ENCODE measurements around the gene GPRIN1. TPM values are rescaled to one million over a fixed set of nuclear protein-coding genes. Genes with fewer than 3 reads are reported as not detected.
A peak's percentile ranks its signal among the peaks of the same experiment; 100 is the strongest.
"Not testable (repeated sequence)": the region's sequence is repeated elsewhere in the genome, so short reads cannot be mapped to it uniquely, and the experiment has no call there.

GPRIN1 gene
- total RNA-seq, 3 donors from 2014 or later = 3.6 to 5.3 (median 4.5) TPM

DNA sequence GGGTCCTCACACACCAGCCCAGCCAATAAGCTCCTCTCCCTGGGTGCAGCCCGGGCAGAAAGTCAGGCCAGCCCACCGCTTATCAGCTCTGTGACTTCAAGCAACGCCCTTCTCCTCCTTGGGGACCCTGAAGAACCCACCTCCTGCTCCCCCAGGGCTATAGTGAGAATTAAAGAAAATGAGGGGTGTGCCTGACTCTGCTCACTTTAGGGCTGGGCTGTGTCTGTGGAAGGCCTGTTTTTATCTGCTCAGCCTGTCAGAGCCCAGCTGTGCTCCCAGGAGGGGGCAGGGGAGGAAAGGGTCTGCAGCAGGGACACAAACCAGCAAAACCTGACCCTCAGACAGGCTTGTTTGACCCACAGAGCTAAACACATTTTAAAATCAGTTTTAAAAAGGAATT is 3.9 kb downstream of the GPRIN1 start:
- H3K4me3 Mint-ChIP-seq = no peak overlapping the region
- no peaks in the 10 kb centered on the region for H3K9me3 Mint-ChIP-seq
- H3K36me3 Mint-ChIP-seq (ENCODE audit: insufficient read depth) = no peaks in the 10 kb centered on the region
- no peak for DNase-seq
- ATAC-seq = no peak
- peaks cover 5% of the 10 kb centered on the region for H3K27me3 Mint-ChIP-seq (ENCODE audit: low read depth)
- H3K4me1 Mint-ChIP-seq (ENCODE audit: low read depth) = peaks cover 9% of the 10 kb centered on the region

DNA sequence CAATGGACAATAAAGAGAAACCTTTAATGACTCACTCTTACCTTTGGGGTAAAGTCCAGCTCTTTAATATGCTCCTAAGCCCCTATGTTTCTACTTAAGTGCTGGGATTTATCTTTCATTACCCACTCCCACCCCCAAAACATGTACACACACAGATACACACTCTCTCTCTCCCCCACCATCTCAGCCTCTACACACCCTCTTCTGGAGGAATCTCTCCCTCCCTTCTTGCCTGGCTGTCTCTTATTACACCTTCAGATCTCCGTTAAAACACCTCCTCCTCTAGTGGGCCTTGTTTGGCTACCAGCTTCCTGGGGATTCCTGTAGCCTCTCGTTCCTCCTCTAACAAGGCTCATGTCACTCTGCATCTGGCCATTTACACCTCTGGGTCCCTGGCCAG is 6.9 kb downstream of the GPRIN1 start:
- DNase-seq = no peak

DNA sequence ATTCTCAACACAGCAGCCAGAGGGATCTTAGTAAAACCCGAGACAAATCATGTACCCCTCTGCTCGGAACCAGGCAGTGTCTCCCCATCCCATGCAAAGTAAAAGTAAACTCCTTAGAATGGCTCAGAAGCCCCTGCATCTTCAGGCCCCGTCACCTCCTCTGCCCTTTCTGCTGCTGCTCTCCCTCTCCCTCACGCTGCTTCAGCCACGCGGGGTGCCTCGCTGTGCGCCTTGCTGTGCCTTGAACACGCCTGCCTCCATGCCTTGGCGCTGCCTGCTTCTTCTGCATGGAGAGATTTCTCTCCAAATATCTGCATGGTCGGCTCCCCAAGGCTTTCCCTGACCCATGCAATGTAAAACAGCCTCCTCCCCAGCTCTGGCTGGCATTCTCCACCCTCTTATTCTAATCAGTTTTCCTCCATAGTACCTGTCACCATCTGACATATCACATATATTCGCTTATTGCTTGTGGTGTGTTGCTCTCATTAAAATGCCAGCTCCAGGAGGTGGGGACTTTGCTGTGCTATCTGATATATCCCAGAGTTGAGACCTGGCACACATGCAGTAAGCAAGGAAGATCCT is 8.0 kb downstream of the GPRIN1 start:
- no peak for DNase-seq
- Mint-ChIP-seq H3K36me3 (ENCODE audit: insufficient read depth) (no peaks in the 10 kb centered on the region), H3K27me3 (ENCODE audit: low read depth) (no peaks in the 10 kb centered on the region), H3K9me3 (no peaks in the 10 kb centered on the region), H3K4me3 (no peak overlapping the region), H3K4me1 (ENCODE audit: low read depth) (no peaks in the 10 kb centered on the region)
- ATAC-seq = no peak

More for the DNA sequence above, 6.9 kb downstream of the GPRIN1 start:
- Mint-ChIP-seq H3K4me1 (ENCODE audit: low read depth) (no peaks in the 10 kb centered on the region), H3K36me3 (ENCODE audit: insufficient read depth) (no peaks in the 10 kb centered on the region), H3K9me3 (no peaks in the 10 kb centered on the region), H3K4me3 (no peak overlapping the region), H3K27me3 (ENCODE audit: low read depth) (no peaks in the 10 kb centered on the region)
- no peak for ATAC-seq

DNA sequence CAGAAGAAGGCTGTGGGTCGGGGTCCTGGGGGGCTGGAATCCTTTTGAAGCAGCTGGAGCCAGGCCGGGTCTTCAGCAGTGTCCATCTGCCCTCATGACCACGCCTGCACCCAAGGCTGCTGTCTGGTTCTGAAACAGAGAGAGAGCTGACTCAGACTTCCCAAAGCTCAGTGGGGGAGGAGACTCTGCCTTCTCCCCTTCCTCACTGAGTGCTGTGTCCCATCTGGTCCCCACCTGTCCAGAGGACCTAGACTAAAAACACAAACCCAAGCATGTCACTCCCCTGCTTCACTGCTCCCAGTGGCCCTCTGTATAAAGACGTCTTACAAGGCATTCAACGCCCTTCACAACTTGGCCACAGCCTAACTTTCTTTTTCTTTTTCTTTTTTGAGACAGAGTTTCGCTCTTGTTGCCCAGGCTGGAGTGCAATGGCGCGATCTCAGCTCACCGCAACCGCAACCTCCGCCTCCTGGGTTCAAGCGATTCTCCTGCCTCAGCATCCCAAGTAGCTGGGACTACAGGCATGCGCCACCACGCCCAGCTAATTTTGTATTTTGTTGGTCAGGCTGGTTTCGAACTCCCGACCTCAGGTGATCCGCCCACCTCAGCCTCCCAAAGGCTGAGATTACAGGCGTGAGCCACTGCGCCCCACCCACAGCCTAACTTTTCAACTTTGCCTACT is 10.1 kb downstream of the GPRIN1 start:
- not testable (repeated sequence) for H3K27me3 Mint-ChIP-seq (ENCODE audit: low read depth); ATAC-seq

DNA sequence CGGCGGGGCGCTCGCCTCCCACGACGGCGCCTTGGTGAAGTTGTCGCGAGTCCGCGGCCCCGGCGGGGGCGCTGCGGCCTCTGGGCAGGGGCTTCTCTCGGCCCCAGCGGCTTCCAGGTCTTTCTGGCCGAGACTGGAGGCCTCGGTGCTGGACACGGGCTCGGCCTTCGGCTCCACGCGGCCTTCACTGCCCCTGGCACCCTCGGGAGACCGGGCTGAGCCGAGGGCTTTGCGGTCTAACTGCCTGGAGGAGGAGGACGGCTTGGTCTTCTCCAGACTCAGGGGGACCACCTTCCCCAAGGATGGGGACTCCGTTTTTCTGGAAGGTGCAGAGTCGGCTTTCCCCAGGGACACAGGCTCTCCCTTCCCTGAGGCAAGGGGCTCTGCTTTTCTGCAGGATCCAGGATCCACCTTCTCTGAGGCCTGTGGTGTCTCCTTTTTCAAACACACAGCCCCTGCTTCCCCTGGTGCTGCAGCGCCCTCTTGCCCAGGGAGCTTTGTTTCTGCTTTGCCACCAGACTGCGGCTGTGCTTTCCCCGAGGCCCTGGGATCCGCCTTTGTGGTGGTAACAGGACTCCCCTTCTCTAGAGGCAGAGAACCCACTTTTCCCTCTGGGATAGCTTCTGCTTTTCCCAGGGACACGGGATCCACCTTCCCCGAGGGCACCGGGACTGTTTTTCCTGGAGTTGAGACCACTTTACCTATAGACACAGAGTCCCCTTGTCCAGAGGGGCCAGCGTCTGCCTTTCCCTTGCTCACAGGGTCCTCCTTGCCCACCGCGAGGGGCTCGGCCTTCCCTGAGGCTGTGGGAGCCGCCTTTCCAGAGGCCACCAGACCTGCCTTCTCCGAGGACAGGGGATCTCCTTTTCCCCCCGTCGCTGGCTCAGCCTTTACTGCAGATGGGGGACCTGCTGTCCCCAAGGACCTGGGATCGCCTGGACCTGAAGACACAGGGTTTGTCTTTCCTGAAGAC is 12.3 kb downstream of the GPRIN1 start:
- H3K4me1 Mint-ChIP-seq (ENCODE audit: low read depth) = peaks cover 4% of the 10 kb centered on the region
- H3K9me3 Mint-ChIP-seq = no peaks in the 10 kb centered on the region
- no peak for ATAC-seq
- no peak for DNase-seq
- H3K36me3 Mint-ChIP-seq (ENCODE audit: insufficient read depth) = no peaks in the 10 kb centered on the region
- H3K4me3 Mint-ChIP-seq = peak overlapping the region; percentile 53
- peaks cover 2% of the 10 kb centered on the region for H3K27me3 Mint-ChIP-seq (ENCODE audit: low read depth)

More for the DNA sequence above, 10.1 kb downstream of the GPRIN1 start:
- not testable (repeated sequence) for DNase-seq; H3K36me3 Mint-ChIP-seq (ENCODE audit: insufficient read depth); H3K4me3 Mint-ChIP-seq; H3K4me1 Mint-ChIP-seq (ENCODE audit: low read depth); H3K9me3 Mint-ChIP-seq

DNA sequence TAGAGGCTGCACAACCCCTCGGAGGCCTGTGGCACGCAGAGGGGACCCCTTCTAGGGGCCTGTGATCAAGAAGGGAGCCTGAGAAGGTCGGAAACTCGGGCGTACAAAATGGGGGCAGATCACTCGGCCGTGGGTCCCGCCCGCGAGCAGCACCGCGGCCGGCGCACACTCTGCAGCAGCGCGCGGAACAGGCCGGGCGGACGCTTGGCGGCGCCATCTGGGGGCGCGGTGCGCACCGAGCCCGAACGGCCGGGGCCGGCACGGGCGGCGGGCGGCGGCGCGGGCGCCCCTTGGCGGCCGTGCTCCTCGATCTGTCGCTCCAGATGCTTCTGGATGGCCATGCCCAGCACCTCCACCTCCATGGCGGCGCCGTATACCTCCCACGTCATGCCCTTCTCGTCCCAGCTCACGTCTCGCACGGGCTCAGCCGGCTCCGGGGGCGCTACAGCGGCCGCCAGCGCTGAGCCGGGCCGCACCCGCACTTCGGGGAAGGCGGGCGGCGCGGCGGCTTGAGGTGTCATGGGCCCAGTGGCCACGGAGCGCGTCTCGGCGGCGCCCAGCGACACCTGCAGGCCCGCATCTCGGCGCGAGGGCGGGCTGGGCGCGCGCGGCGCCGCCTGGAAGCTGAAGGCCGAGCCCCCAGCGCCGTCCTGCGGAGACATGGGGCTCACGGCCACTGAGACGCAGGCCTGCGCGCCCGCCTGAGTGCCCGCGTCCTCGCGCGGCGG is 13.1 kb downstream of the GPRIN1 start:
- DNase-seq = peak; percentile 69
- Mint-ChIP-seq H3K4me1 (ENCODE audit: low read depth) (peaks cover 4% of the 10 kb centered on the region), H3K36me3 (ENCODE audit: insufficient read depth) (no peaks in the 10 kb centered on the region), H3K4me3 (peak overlapping the region; percentile 71), H3K27me3 (ENCODE audit: low read depth) (peaks cover 2% of the 10 kb centered on the region), H3K9me3 (no peaks in the 10 kb centered on the region)
- peak; percentile 90 to 91 for ATAC-seq

DNA sequence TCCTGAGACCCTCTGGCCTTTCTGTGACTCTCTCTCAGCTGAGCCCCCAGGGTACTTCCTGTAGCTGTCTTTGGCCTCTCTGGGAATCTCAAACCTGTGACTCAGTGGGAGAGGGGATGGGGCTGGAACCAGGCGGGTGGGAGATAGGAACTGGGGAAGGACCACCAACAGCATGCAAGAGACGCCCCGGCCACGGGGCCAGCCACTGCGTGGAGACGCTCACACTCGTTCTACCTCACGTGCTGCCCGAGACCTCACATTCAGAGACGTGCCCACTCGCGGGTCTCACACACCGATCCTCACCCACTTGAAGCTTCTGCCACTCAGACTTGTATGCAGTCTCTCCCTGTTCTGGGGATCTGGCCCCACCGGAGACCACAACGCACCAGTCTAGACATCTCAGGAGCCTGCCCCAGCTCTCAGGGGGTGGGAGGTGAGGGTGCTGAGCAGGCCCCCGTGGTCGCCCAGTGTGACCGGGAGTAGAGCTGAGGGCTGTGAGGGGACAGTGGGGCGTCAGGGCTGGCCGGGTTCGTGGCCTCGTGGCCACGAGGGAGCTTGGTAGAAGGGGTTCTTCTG is 13.8 kb downstream of the GPRIN1 start:
- H3K4me3 Mint-ChIP-seq = peak overlapping the region; percentile 71
- H3K27me3 Mint-ChIP-seq (ENCODE audit: low read depth) = peaks cover 2% of the 10 kb centered on the region
- H3K9me3 Mint-ChIP-seq = no peaks in the 10 kb centered on the region
- ATAC-seq (no peak), DNase-seq (no peak)
- peaks cover 4% of the 10 kb centered on the region for H3K4me1 Mint-ChIP-seq (ENCODE audit: low read depth)
- no peaks in the 10 kb centered on the region for H3K36me3 Mint-ChIP-seq (ENCODE audit: insufficient read depth)

DNA sequence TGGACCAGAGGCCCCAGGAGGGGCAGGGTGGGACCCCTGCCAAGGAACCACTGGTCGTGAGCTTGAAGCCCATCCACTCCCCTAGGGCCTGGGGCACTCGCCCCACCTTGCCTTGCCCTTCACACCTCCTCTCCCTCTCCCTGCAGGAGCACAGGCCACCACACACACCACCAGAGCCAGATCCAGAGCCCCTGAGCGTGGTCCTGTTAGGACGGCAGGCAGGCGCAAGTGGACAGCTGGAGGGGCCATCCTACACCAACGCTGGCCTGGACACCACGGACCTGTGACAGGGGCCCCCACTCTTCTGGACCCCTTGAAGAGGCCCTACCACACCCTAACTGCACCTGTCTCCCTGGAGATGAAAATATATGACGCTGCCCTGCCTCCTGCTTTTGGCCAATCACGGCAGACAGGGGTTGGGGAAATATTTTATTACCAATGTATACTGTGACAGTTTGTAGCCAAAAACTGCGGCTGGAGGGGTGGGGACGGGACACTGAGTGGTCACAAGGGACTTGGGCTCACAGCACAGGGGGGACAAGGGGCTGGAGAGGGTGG is 14.5 kb downstream of the GPRIN1 start:
- H3K27me3 Mint-ChIP-seq (ENCODE audit: low read depth) = peaks cover 2% of the 10 kb centered on the region
- ATAC-seq (no peak), DNase-seq (no peak)
- no peak overlapping the region for H3K4me3 Mint-ChIP-seq
- peaks cover 4% of the 10 kb centered on the region for H3K4me1 Mint-ChIP-seq (ENCODE audit: low read depth)
- H3K36me3 Mint-ChIP-seq (ENCODE audit: insufficient read depth) = no peaks in the 10 kb centered on the region
- no peaks in the 10 kb centered on the region for H3K9me3 Mint-ChIP-seq

DNA sequence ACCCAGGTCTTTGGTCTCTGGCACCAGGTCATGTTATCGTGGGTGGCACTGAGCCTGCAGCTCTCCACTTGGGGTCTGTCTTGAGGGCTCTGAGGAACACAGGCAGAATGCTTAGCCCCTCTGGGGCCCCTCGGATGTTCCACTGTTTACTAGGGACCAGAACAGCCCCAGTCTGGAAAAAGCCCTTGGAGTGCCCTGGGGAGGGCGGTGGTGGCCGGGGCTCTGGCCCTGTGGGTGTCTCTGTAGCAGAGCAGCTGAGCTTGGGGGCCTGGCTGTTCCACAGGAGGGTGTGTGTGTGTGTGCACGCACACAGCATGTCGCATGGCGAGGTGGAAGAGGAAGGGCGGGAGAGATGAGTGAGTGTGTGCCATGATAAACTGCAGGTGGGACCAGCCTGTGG is 15.4 kb downstream of the GPRIN1 start:
- no peak overlapping the region for H3K4me3 Mint-ChIP-seq
- no peaks in the 10 kb centered on the region for H3K36me3 Mint-ChIP-seq (ENCODE audit: insufficient read depth)
- H3K4me1 Mint-ChIP-seq (ENCODE audit: low read depth) = peaks cover 4% of the 10 kb centered on the region
- DNase-seq = no peak
- peaks cover 2% of the 10 kb centered on the region for H3K27me3 Mint-ChIP-seq (ENCODE audit: low read depth)
- no peak for ATAC-seq
- H3K9me3 Mint-ChIP-seq = no peaks in the 10 kb centered on the region

DNA sequence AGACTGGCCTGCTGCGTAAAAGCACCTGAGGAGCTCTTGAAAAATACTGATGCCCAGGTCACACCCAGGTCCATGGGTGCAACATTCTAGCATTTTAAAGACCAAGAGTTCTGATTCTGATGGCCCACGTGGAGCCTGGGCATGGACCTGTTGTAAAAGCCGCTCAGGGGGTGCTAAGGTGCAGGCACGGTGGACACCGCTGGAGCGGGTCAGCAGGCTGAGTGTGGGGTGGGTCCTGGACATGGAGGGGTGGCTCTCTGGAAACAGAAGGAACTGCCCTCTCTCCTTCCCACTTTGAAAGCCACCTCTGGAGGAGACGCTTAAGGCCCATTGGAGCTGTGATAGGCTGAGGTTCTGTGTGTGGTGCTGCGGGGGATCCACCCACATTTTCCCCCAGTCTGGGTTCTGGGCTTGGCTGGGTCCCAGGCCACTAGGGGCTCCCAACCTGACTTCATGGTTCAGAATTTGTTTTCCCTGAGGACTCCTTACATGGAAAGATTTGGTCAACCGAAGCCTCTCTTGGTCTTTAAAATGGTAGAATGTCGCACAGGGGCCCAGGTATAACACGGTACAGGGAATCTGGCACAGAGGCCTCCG is 16.6 kb downstream of the GPRIN1 start:
- H3K4me1 Mint-ChIP-seq (ENCODE audit: low read depth) = peaks cover 4% of the 10 kb centered on the region
- ATAC-seq (no peak), DNase-seq (no peak)

DNA sequence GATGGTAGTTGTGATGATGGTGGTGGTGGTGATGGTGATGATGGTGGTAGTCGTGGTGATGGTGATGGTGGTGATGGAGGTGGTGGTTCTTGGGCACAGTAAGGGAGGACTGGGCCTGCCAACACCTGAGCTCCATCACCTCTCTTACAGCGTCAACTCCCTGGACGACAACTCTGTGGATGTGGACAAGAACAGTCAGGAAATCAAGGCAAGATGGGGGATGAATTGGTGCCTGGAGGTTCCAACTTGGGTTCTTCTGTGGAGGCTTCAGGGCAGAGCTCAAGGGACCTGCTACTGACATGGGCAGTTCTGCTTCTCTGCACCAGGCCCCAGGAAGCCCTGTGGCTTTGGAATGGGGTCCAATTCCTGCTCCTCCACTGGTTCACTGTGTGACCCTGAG is 17.4 kb downstream of the GPRIN1 start:
- Mint-ChIP-seq H3K4me3 (no peak overlapping the region), H3K36me3 (ENCODE audit: insufficient read depth) (no peaks in the 10 kb centered on the region), H3K27me3 (ENCODE audit: low read depth) (peaks cover 2% of the 10 kb centered on the region), H3K4me1 (ENCODE audit: low read depth) (peaks cover 4% of the 10 kb centered on the region), H3K9me3 (no peaks in the 10 kb centered on the region)
- DNase-seq (no peak), ATAC-seq (no peak)

More for the DNA sequence above, 16.6 kb downstream of the GPRIN1 start:
- no peaks in the 10 kb centered on the region for H3K36me3 Mint-ChIP-seq (ENCODE audit: insufficient read depth)
- no peak overlapping the region for H3K4me3 Mint-ChIP-seq
- H3K27me3 Mint-ChIP-seq (ENCODE audit: low read depth) = peaks cover 2% of the 10 kb centered on the region
- H3K9me3 Mint-ChIP-seq = no peaks in the 10 kb centered on the region

DNA sequence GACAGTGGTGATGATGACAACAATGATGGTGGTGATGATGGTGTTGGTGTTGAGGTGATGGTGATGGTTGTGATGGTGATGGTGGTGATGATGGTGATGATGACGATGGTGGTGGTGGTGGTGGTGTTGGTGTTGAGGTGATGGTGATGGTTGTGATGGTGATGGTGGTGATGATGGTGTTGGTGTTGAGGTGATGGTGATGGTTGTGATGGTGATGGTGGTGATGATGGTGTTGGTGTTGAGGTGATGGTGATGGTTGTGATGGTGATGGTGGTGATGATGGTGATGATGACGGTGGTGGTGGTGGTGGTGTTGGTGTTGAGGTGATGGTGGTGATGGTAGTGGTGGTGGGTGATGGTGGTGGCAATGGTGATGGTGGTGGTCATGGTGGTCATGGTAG is 18.3 kb downstream of the GPRIN1 start:
- not testable (repeated sequence) for H3K4me1 Mint-ChIP-seq (ENCODE audit: low read depth); ATAC-seq; H3K27me3 Mint-ChIP-seq (ENCODE audit: low read depth); DNase-seq; H3K36me3 Mint-ChIP-seq (ENCODE audit: insufficient read depth); H3K4me3 Mint-ChIP-seq; H3K9me3 Mint-ChIP-seq

DNA sequence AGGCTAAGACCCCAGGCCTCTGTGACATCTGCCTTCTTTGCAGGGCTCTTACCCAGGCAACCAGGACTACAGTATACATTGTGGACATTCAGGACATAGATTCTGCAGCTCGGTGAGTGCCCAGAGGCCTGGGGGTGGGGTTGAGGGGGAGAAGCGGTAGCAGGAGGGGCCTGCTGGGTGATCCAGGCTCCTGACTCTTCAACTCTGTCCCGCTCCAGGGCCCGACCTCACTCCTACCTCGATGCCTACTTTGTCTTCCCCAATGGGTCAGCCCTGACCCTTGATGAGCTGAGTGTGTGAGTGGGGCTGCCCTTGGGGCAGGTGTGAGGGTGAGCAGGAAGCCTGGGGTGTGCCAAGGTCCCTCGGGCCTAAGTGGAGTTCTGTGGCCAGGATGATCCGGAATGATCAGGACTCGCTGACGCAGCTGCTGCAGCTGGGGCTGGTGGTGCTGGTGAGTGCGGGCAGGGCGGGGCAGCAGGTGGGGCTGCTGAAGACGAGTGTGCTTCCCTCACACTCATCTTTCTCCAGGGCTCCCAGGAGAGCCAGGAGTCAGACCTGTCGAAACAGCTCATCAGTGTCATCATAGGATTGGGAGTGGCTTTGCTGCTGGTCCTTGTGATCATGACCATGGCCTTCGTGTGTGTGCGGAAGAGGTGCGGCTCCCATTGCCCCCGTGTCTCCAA is 19.8 kb downstream of the GPRIN1 start:
- H3K36me3 Mint-ChIP-seq (ENCODE audit: insufficient read depth) = no peaks in the 10 kb centered on the region
- H3K27me3 Mint-ChIP-seq (ENCODE audit: low read depth) = peaks cover 2% of the 10 kb centered on the region
- no peaks in the 10 kb centered on the region for H3K4me1 Mint-ChIP-seq (ENCODE audit: low read depth)
- H3K4me3 Mint-ChIP-seq = no peak overlapping the region
- ATAC-seq = no peak
- no peak for DNase-seq
- no peaks in the 10 kb centered on the region for H3K9me3 Mint-ChIP-seq

Measured in activated T-cell treated with anti-CD3 and anti-CD28 coated beads, Interleukin-2, amount 50 U/mL, for 4 hours (primary cell).